SU-DHL-6 (cell line): ENCODE measurements around the gene RBM20.

Experiments used
- H2AFZ ChIP-seq: fragments of 200-600 bp; sonication (generic); 2 replicates; pipeline ENCODE4 v1.6.1; 2014; ENCODE audit warnings: low read depth, mild to moderate bottlenecking, moderate library complexity, mixed read lengths, antibody characterized with exemption, low read length; ENCODE audit not compliant: severe bottlenecking
- H3F3A ChIP-seq: fragments of 200-600 bp; shearing (Covaris generic); 2 replicates; pipeline ENCODE4 v1.6.0; 2016; ENCODE audit warnings: antibody characterized with exemption, mild to moderate bottlenecking; ENCODE audit not compliant: insufficient read depth
- H3K27ac ChIP-seq: fragments of 200-600 bp; sonication (generic); 2 replicates; pipeline ENCODE4 v1.5.1; 2016; ENCODE audit warnings: low read depth, mild to moderate bottlenecking, low read length, moderate library complexity, mixed read lengths
- H3K27me3 ChIP-seq: fragments of 200-600 bp; sonication (generic), shearing (Covaris generic); 2 replicates; pipeline ENCODE4 v1.6.0; 2014; ENCODE audit warnings: mild to moderate bottlenecking, low read length
- H3K36me3 ChIP-seq: fragments of 200-600 bp; sonication (generic); 2 replicates; pipeline ENCODE4 v1.6.1; 2014; ENCODE audit warnings: mild to moderate bottlenecking, low read length, mixed read lengths
- H3K4me2 ChIP-seq: fragments of 300-600, 200-600 bp; shearing (Covaris generic), sonication (generic); 2 replicates; pipeline ENCODE4 v1.6.0; 2014; ENCODE audit warnings: low read length, low read depth, mild to moderate bottlenecking; ENCODE audit not compliant: poor library complexity, severe bottlenecking
- H3K4me3 ChIP-seq: fragments of 200-600 bp; sonication (generic); 2 replicates; pipeline ENCODE4 v1.5.1; 2014; ENCODE audit warnings: antibody characterized with exemption, low read length, mild to moderate bottlenecking, mixed read lengths; ENCODE audit not compliant: insufficient read depth, poor library complexity, severe bottlenecking
- H3K79me2 ChIP-seq: fragments of 200-600 bp; sonication (generic); 2 replicates; pipeline ENCODE4 v1.6.1; 2014; ENCODE audit warnings: mild to moderate bottlenecking, low read length, moderate library complexity; ENCODE audit not compliant: insufficient read depth
- H3K9ac ChIP-seq: fragments of 200-600 bp; sonication (generic); 2 replicates; pipeline ENCODE4 v1.7.0; 2014; ENCODE audit warnings: mild to moderate bottlenecking, low read length
- H3K9me2 ChIP-seq: fragments of 200-600 bp; sonication (generic); replicated peaks from 2 replicates; pipeline ENCODE4 v1.6.1; 2014; ENCODE audit warnings: low read length; ENCODE audit not compliant: insufficient read depth
- H3K9me3 ChIP-seq: fragments of 200-600 bp; sonication (generic); 2 replicates; pipeline ENCODE4 v1.6.1; 2014; ENCODE audit warnings: low read length, mixed read lengths; ENCODE audit not compliant: insufficient read depth
- H4K20me1 ChIP-seq: fragments of 200-600 bp; sonication (generic); 2 replicates; pipeline ENCODE4 v1.6.1; 2014; ENCODE audit warnings: low read depth, mild to moderate bottlenecking, antibody characterized with exemption, low read length, moderate library complexity, mixed read lengths
- EZH2phosphoT487 ChIP-seq: fragments of 200-600 bp; sonication (generic), shearing (Covaris generic); conservative IDR thresholded peaks from 2 replicates; pipeline ENCODE4 v1.6.1; 2018; ENCODE audit warnings: mild to moderate bottlenecking, antibody characterized with exemption, low read length, moderate library complexity, mixed read lengths
- TF ChIP-seq, protein P1 (sequence below): fragments of 200-600 bp; sonication (generic); IDR thresholded peaks from one replicate; pipeline ENCODE4 v1.5.1; 2017; ENCODE audit warnings: antibody characterized with exemption, mild to moderate bottlenecking, low read length, moderate library complexity; ENCODE audit not compliant: insufficient read depth, poor library complexity, severe bottlenecking

The RBM20 gene

DNA sequence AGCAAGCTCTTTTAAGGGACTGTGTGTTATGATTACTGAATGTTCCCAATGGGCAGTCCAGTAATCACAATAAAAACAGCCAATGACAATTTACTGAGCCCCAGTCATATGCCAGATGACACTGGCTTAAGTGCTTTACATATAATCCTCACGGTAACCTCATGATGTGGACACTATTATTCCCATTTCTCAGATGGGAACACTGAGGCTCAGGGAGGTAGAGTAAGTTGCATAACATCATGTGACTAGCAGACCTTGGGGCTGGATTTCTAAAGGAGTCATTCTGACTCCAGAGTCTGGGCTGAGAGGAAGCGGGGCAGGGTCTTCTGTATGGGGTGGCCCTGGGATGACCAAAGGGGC lies 7.6 kb upstream of the RBM20 start:
- Histone ChIP-seq H3K27ac (no peak overlapping the region), H3K4me2 (no peak overlapping the region), H3K79me2 (no peaks in the 10 kb centered on the region), H3F3A (no peaks in the 10 kb centered on the region), H3K27me3 (no peaks in the 10 kb centered on the region), H3K9ac (no peak overlapping the region), H4K20me1 (no peaks in the 10 kb centered on the region), H3K36me3 (no peaks in the 10 kb centered on the region), H2AFZ (no peak overlapping the region), H3K4me3 (no peak overlapping the region), H3K9me2 (no peaks in the 10 kb centered on the region), H3K9me3 (no peaks in the 10 kb centered on the region)
- TF ChIP-seq, protein P1, sequence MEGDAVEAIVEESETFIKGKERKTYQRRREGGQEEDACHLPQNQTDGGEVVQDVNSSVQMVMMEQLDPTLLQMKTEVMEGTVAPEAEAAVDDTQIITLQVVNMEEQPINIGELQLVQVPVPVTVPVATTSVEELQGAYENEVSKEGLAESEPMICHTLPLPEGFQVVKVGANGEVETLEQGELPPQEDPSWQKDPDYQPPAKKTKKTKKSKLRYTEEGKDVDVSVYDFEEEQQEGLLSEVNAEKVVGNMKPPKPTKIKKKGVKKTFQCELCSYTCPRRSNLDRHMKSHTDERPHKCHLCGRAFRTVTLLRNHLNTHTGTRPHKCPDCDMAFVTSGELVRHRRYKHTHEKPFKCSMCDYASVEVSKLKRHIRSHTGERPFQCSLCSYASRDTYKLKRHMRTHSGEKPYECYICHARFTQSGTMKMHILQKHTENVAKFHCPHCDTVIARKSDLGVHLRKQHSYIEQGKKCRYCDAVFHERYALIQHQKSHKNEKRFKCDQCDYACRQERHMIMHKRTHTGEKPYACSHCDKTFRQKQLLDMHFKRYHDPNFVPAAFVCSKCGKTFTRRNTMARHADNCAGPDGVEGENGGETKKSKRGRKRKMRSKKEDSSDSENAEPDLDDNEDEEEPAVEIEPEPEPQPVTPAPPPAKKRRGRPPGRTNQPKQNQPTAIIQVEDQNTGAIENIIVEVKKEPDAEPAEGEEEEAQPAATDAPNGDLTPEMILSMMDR: no peak
- TF ChIP-seq EZH2phosphoT487: no peak

- no peaks in the 10 kb centered on the region for H3K36me3 ChIP-seq
- H3K27me3 ChIP-seq: no peaks in the 10 kb centered on the region
- H3K4me2 ChIP-seq: no peak overlapping the region
- H3K9ac ChIP-seq: no peak overlapping the region
- no peak overlapping the region for H2AFZ ChIP-seq
- no peaks in the 10 kb centered on the region for H3K9me3 ChIP-seq
- H3F3A ChIP-seq: no peaks in the 10 kb centered on the region
- no peaks in the 10 kb centered on the region for H3K9me2 ChIP-seq
- no peak overlapping the region for H3K4me3 ChIP-seq
- TF ChIP-seq EZH2phosphoT487: no peak
- TF ChIP-seq, protein P1: no peak
- H3K79me2 ChIP-seq: no peaks in the 10 kb centered on the region
- no peak overlapping the region for H3K27ac ChIP-seq
- H4K20me1 ChIP-seq: no peaks in the 10 kb centered on the region
Measured at GRCh38 chr10:110636932-110637557, 7.1 kb upstream of the RBM20 start.

DNA sequence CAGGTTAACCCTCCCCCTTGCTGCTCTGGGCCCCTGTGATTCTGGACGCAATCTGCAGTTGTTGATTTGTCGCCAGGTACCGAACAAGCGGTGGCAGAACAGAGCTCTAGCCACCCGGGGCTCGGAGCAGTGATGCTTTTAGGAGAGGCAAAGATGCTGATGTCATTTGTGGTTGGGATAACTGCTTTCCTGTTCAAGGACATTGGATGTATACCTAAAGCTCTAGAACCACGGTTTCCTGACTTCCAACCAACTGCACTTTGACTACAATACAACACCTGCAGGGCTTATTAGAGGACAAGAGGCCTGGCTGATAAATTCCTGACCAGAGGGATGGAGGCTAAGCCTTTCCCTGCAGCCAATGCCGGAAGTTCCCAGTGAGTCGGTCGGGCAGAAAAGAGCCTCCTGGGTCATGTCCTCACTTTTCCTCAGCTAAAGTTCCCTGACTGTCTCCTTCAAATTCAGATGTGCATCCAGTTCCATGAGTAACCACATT lies 6.5 kb upstream of the RBM20 start:
- no peaks in the 10 kb centered on the region for H3K9me3 ChIP-seq

More for the DNA sequence above, 6.5 kb upstream of the RBM20 start:
- Histone ChIP-seq H3K9me2 (no peaks in the 10 kb centered on the region), H3K27ac (no peak overlapping the region), H3K4me2 (no peak overlapping the region), H4K20me1 (no peaks in the 10 kb centered on the region), H3K36me3 (no peaks in the 10 kb centered on the region), H3K79me2 (no peaks in the 10 kb centered on the region), H3K27me3 (no peaks in the 10 kb centered on the region), H2AFZ (no peak overlapping the region), H3F3A (no peaks in the 10 kb centered on the region), H3K9ac (no peak overlapping the region), H3K4me3 (no peak overlapping the region)
- no peak for TF ChIP-seq EZH2phosphoT487
- TF ChIP-seq, protein P1: no peak
